IPS-15b (cell line): ENCODE data around the gene AQP9.

Experiments
- H3K27me3 ChIP-seq: one replicate; pipeline ENCODE4 v1.6.1; 2013; ENCODE audit warnings: low read length; ENCODE audit not compliant: control insufficient read depth, insufficient read depth
- H3K36me3 ChIP-seq: one replicate; pipeline ENCODE4 v1.6.1; 2013; ENCODE audit warnings: low read length; ENCODE audit not compliant: control insufficient read depth, insufficient read depth
- H3K4me1 ChIP-seq: one replicate; pipeline ENCODE4 v1.6.1; 2013; ENCODE audit warnings: mild to moderate bottlenecking, low read length; ENCODE audit not compliant: control insufficient read depth, insufficient read depth
- H3K4me3 ChIP-seq: one replicate; pipeline ENCODE4 v1.5.1; 2013; ENCODE audit warnings: low read depth, low read length
- H3K9ac ChIP-seq: one replicate; pipeline ENCODE4 v1.6.1; 2013; ENCODE audit warnings: low read depth, mild to moderate bottlenecking, low read length
- H3K9me3 ChIP-seq: one replicate; pipeline ENCODE4 v1.6.1; 2013; ENCODE audit warnings: mild to moderate bottlenecking, low read length; ENCODE audit not compliant: control insufficient read depth, insufficient read depth

AQP9 gene

GRCh38 chr15:58117619-58118018, 20.6 kb upstream of the AQP9 start:
- Histone ChIP-seq H3K9ac (no peak overlapping the region), H3K9me3 (no peaks in the 10 kb centered on the region), H3K4me1 (no peaks in the 10 kb centered on the region), H3K4me3 (no peak overlapping the region), H3K27me3 (no peaks in the 10 kb centered on the region), H3K36me3 (no peaks in the 10 kb centered on the region)

- H3K9ac ChIP-seq, result no peak overlapping the region
- H3K4me1 ChIP-seq, result no peaks in the 10 kb centered on the region
- no peaks in the 10 kb centered on the region for H3K9me3 ChIP-seq
- H3K36me3 ChIP-seq, result no peaks in the 10 kb centered on the region
- no peaks in the 10 kb centered on the region for H3K27me3 ChIP-seq
- H3K4me3 ChIP-seq, result no peak overlapping the region
These were observed 19.9 kb upstream of the AQP9 start for GRCh38 chr15:58118272-58118671.

GRCh38 chr15:58119016-58119415, 19.2 kb upstream of the AQP9 start:
- Histone ChIP-seq H3K4me3 (no peak overlapping the region), H3K4me1 (no peaks in the 10 kb centered on the region), H3K9me3 (no peaks in the 10 kb centered on the region), H3K36me3 (no peaks in the 10 kb centered on the region), H3K9ac (no peak overlapping the region), H3K27me3 (no peaks in the 10 kb centered on the region)

GRCh38 chr15:58124585-58124984, 13.6 kb upstream of the AQP9 start:
- Histone ChIP-seq H3K4me3 (no peak overlapping the region), H3K9ac (no peak overlapping the region), H3K36me3 (no peaks in the 10 kb centered on the region), H3K27me3 (no peaks in the 10 kb centered on the region), H3K9me3 (peaks cover 3% of the 10 kb centered on the region), H3K4me1 (no peaks in the 10 kb centered on the region)

GRCh38 chr15:58125333-58125732, 12.8 kb upstream of the AQP9 start:
- Histone ChIP-seq H3K27me3 (no peaks in the 10 kb centered on the region), H3K4me1 (no peaks in the 10 kb centered on the region), H3K36me3 (no peaks in the 10 kb centered on the region)

GRCh38 chr15:58134886-58135285, 3.3 kb upstream of the AQP9 start:
- Histone ChIP-seq H3K36me3 (no peaks in the 10 kb centered on the region), H3K4me1 (no peaks in the 10 kb centered on the region), H3K9me3 (no peaks in the 10 kb centered on the region), H3K27me3 (no peaks in the 10 kb centered on the region), H3K9ac (no peak overlapping the region), H3K4me3 (no peak overlapping the region)

More at GRCh38 chr15:58125333-58125732, 12.8 kb upstream of the AQP9 start:
- H3K4me3 ChIP-seq, result no peak overlapping the region
- H3K9me3 ChIP-seq, result peaks cover 3% of the 10 kb centered on the region
- H3K9ac ChIP-seq, result no peak overlapping the region

- Histone ChIP-seq H3K4me3 (no peak overlapping the region), H3K4me1 (no peaks in the 10 kb centered on the region), H3K9ac (no peak overlapping the region), H3K36me3 (no peaks in the 10 kb centered on the region), H3K27me3 (no peaks in the 10 kb centered on the region), H3K9me3 (no peaks in the 10 kb centered on the region)
These were observed 2.5 kb upstream of the AQP9 start for GRCh38 chr15:58135511-58136174.

- no peaks in the 10 kb centered on the region for H3K27me3 ChIP-seq
- no peak overlapping the region for H3K4me3 ChIP-seq
- no peaks in the 10 kb centered on the region for H3K36me3 ChIP-seq
- H3K9me3 ChIP-seq, result no peaks in the 10 kb centered on the region
- no peak overlapping the region for H3K9ac ChIP-seq
- no peaks in the 10 kb centered on the region for H3K4me1 ChIP-seq
These were observed 1.4 kb upstream of the AQP9 start for GRCh38 chr15:58136731-58137130.

GRCh38 chr15:58137686-58138085, 495 bp upstream of the AQP9 start:
- Histone ChIP-seq H3K9ac (no peak overlapping the region), H3K9me3 (no peaks in the 10 kb centered on the region), H3K4me3 (no peak overlapping the region), H3K36me3 (no peaks in the 10 kb centered on the region), H3K27me3 (no peaks in the 10 kb centered on the region), H3K4me1 (no peaks in the 10 kb centered on the region)

GRCh38 chr15:58139276-58139988, 1.3 kb downstream of the AQP9 start:
- Histone ChIP-seq H3K4me3 (no peak overlapping the region), H3K4me1 (no peaks in the 10 kb centered on the region), H3K9me3 (no peaks in the 10 kb centered on the region), H3K9ac (no peak overlapping the region), H3K27me3 (no peaks in the 10 kb centered on the region), H3K36me3 (no peaks in the 10 kb centered on the region)

GRCh38 chr15:58139989-58140522, 1.9 kb downstream of the AQP9 start:
- H3K4me1 ChIP-seq, result no peaks in the 10 kb centered on the region
- H3K27me3 ChIP-seq, result no peaks in the 10 kb centered on the region
- no peak overlapping the region for H3K4me3 ChIP-seq
- H3K9ac ChIP-seq, result no peak overlapping the region
- no peaks in the 10 kb centered on the region for H3K9me3 ChIP-seq
- no peaks in the 10 kb centered on the region for H3K36me3 ChIP-seq

- no peaks in the 10 kb centered on the region for H3K27me3 ChIP-seq
These were observed 3.7 kb downstream of the AQP9 start for GRCh38 chr15:58141894-58142293.

More at GRCh38 chr15:58141894-58142293, 3.7 kb downstream of the AQP9 start:
- H3K36me3 ChIP-seq, result no peaks in the 10 kb centered on the region
- no peak overlapping the region for H3K4me3 ChIP-seq
- no peaks in the 10 kb centered on the region for H3K9me3 ChIP-seq
- no peak overlapping the region for H3K9ac ChIP-seq
- H3K4me1 ChIP-seq, result no peaks in the 10 kb centered on the region
